Smooth muscle cell (in vitro differentiated cells): ENCODE results near the gene RUNX1. TPM values are rescaled to one million over a fixed set of nuclear protein-coding genes. Genes with fewer than 3 reads are reported as not detected.

Experiments
- DNase-seq: peaks from one replicate; lab custom pipeline; 2025; ENCODE audit not compliant: unreplicated experiment; lab: John Stamatoyannopoulos, UW
- H2AFZ ChIP-seq: fragments of 200-600 bp; sonication (generic); 2 replicates; pipeline ENCODE4 v1.6.0; 2016; ENCODE audit warnings: antibody characterized with exemption, low read depth, mild to moderate bottlenecking
- H3F3A ChIP-seq: fragments of 200-600 bp; sonication (generic); 2 replicates; pipeline ENCODE4 v1.6.0; 2017; ENCODE audit warnings: antibody characterized with exemption, low read depth
- H3K27ac ChIP-seq: fragments of 200-600 bp; sonication (generic); 2 replicates; pipeline ENCODE4 v1.5.1; 2016; ENCODE audit warnings: low read depth, mild to moderate bottlenecking
- H3K27me3 ChIP-seq: fragments of 200-600 bp; sonication (generic); 2 replicates; pipeline ENCODE4 v1.6.1; 2016; ENCODE audit warnings: low read depth, mild to moderate bottlenecking
- H3K36me3 ChIP-seq: fragments of 200-600 bp; sonication (generic); 2 replicates; pipeline ENCODE4 v1.5.1; 2016; ENCODE audit warnings: low read depth
- H3K4me1 ChIP-seq: fragments of 200-600 bp; sonication (generic); 2 replicates; pipeline ENCODE4 v1.5.1; 2016; ENCODE audit warnings: low read depth
- H3K4me2 ChIP-seq: fragments of 200-600 bp; sonication (generic); 2 replicates; pipeline ENCODE4 v1.6.0; 2016; ENCODE audit warnings: mild to moderate bottlenecking
- H3K4me3 ChIP-seq: fragments of 200-600 bp; sonication (generic); 2 replicates; pipeline ENCODE4 v1.5.1; 2016; ENCODE audit warnings: mild to moderate bottlenecking
- H3K79me2 ChIP-seq: fragments of 200-600 bp; sonication (generic); 2 replicates; pipeline ENCODE4 v1.6.0; 2016; ENCODE audit warnings: low read depth, mild to moderate bottlenecking
- H3K9ac ChIP-seq: fragments of 200-600 bp; sonication (generic); 2 replicates; pipeline ENCODE4 v1.6.0; 2016; ENCODE audit warnings: low read depth
- H3K9me3 ChIP-seq: fragments of 200-600 bp; sonication (generic); replicated peaks from 2 replicates; pipeline ENCODE4 v1.5.1; 2016; ENCODE audit warnings: low read depth
- H4K20me1 ChIP-seq: fragments of 200-600 bp; sonication (generic); 2 replicates; pipeline ENCODE4 v1.6.0; 2016; ENCODE audit warnings: low read depth
- CTCF ChIP-seq: fragments of 200-600 bp; sonication (generic); IDR thresholded peaks from 2 replicates; pipeline ENCODE4 v1.5.1; 2017; ENCODE audit warnings: borderline replicate concordance, mild to moderate bottlenecking, antibody characterized with exemption; ENCODE audit not compliant: insufficient read depth, poor library complexity, severe bottlenecking
- WGBS: methylation state at CpG from one replicate; pipeline ENCODE4 v1.1.7; 2016; ENCODE audit warnings: low lambda C conversion rate; 5-methylcytosine and 5-hydroxymethylcytosine counted together
- polyA plus RNA-seq: library from polyadenylated mRNA; unstranded; fragments of >200 nt; fragmentation: Nextera tagmentation; extraction: Ambion mirVana; gene quantifications from 2 replicates; pipeline ENCODE4 v1.2.1, GENCODE V29; 2016
- total RNA-seq: library from RNA; depleted of rRNA; stranded (reverse); fragments of >200 nt; gene quantifications from 2 replicates; pipeline ENCODE4 v1.2.3, GENCODE V29; 2014

The RUNX1 gene
- total and polyA plus RNA-seq, 2 experiments from 2014 or later: 33.4 to 97.6 TPM

GRCh38 chr21:34970167-34970500 lies 79.0 kb downstream of the RUNX1 start:
- Histone ChIP-seq H4K20me1 (peaks cover 50% of the 10 kb centered on the region), H2AFZ (no peak overlapping the region), H3F3A (no peaks in the 10 kb centered on the region), H3K79me2 (peaks cover 9% of the 10 kb centered on the region), H3K27me3 (no peaks in the 10 kb centered on the region), H3K27ac (no peak overlapping the region), H3K4me3 (no peak overlapping the region), H3K9me3 (no peaks in the 10 kb centered on the region), H3K36me3 (no peaks in the 10 kb centered on the region), H3K4me1 (no peaks in the 10 kb centered on the region), H3K9ac (no peak overlapping the region), H3K4me2 (no peak overlapping the region)
- no peak for DNase-seq
- no peak for TF ChIP-seq CTCF
- WGBS: 89% methylated on average over 2 of the region's 2 CpGs

- no peak for DNase-seq
- Histone ChIP-seq H3K36me3 (no peaks in the 10 kb centered on the region), H3K4me2 (no peak overlapping the region), H3K27me3 (no peaks in the 10 kb centered on the region), H3K4me3 (no peak overlapping the region), H3K9me3 (no peaks in the 10 kb centered on the region), H3K79me2 (peaks cover 9% of the 10 kb centered on the region), H3F3A (no peaks in the 10 kb centered on the region), H2AFZ (no peak overlapping the region), H3K4me1 (no peaks in the 10 kb centered on the region), H3K9ac (no peak overlapping the region), H4K20me1 (peaks cover 53% of the 10 kb centered on the region), H3K27ac (no peak overlapping the region)
- 78% methylated on average over 8 of the region's 8 CpGs for WGBS
- no peak for TF ChIP-seq CTCF
Observed at GRCh38 chr21:34969423-34970166, 79.5 kb downstream of the RUNX1 start.

- Histone ChIP-seq H3K4me2 (no peak overlapping the region), H3K27ac (peak overlapping the region; percentile 91), H3F3A (no peaks in the 10 kb centered on the region), H3K9me3 (no peaks in the 10 kb centered on the region), H3K36me3 (no peaks in the 10 kb centered on the region), H3K27me3 (no peaks in the 10 kb centered on the region), H4K20me1 (peaks cover 46% of the 10 kb centered on the region), H2AFZ (no peak overlapping the region), H3K4me1 (no peaks in the 10 kb centered on the region), H3K4me3 (no peak overlapping the region), H3K9ac (peak overlapping the region; percentile 62), H3K79me2 (peaks cover 9% of the 10 kb centered on the region)
- TF ChIP-seq CTCF: no peak
- no peak for DNase-seq
- whole genome bisulfite sequencing: 83% methylated on average over 13 of the region's 13 CpGs
Observed at GRCh38 chr21:34968414-34969333, 80.4 kb downstream of the RUNX1 start.
